ENCODE results near the gene TTC33. TPM values are rescaled to one million over a fixed set of nuclear protein-coding genes. Genes with fewer than 3 reads are reported as not detected.

The TTC33 gene
- total and polyA plus RNA-seq, 9 donors = 13.4 to 23.1 (median 17.7) TPM

DNA sequence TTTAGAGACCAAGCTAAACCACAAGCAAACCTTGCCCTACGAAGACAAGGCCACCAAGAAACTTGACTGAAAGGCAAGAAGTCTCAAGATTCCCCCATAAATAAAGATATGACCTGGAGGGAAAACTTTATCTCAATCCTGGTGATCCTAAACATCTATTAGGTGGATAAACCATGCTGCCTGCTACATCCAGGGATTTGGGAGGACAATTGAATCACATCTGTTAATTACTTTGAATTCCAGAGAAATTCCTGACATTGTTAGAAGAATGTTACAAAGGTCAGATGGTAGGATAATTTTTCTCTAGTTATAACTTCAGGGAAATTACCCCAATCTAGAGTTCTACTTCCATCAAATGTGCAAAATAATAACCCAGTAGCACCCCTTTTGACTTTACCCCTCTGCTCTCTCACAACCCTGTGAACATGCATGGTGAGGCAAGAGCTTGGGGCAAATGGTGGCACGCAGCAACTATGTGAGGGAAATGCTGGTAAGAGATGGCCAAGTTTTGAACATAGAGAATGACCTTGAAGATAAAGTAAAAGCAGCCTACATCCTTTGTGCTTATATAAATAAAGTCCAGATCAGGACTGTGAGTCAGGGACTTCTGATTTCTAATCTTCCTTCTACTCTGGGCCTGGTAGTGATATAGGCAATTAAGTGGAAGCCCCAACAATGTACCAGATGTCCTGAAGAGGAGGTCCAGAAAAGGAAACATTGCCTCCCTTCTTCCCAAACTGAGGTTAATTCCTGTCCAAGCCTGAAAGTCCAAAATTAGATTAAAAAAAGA lies 133.1 kb downstream of the TTC33 start:
- DNase-seq = no peak
- H3K27ac ChIP-seq (ENCODE audit: low read length) = no peak overlapping the region

DNA sequence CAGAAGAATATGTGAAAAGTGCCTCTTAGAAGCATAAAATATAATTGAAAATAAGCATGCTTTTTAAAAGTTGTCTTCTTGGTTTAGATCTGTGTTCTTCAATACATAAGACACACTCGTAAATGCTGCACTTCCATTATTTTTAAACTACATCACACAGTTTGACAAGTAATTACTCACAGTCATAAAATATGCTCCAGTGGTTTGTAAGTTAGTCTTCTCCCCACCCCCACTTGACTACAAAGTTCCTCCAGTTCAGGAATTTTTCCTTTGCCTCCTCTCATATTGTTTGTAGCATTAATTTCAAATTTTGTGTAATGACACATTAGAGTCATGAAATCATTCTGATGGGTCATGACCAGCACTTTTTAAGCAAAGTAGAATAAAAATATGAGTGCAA lies 136.3 kb downstream of the TTC33 start:
- H3K4me3 ChIP-seq (ENCODE audit: low read length) = no peak overlapping the region
- DNase-seq = no peak
- no peaks in the 10 kb centered on the region for H3K27me3 ChIP-seq (ENCODE audit: control insufficient read depth, insufficient read depth, low read length)
- H3K36me3 ChIP-seq (ENCODE audit: control insufficient read depth, insufficient read depth, low read length) = no peaks in the 10 kb centered on the region
- WGBS (ENCODE audit: insufficient coverage) = no CpG with 5 or more reads among the region's 1 CpG
- H3K9me3 ChIP-seq (replicated peaks; ENCODE audit: control insufficient read depth, low read depth, low read length) = no peaks in the 10 kb centered on the region
- no peaks in the 10 kb centered on the region for H3K4me1 ChIP-seq (ENCODE audit: control insufficient read depth, insufficient read depth, low read length)
- H3K27ac ChIP-seq (ENCODE audit: low read length) = no peak overlapping the region

More for the DNA sequence above, 133.1 kb downstream of the TTC33 start:
- H3K9me3 ChIP-seq (replicated peaks; ENCODE audit: control insufficient read depth, low read depth, low read length) = no peaks in the 10 kb centered on the region
- WGBS (ENCODE audit: insufficient coverage) = no CpG with 5 or more reads among the region's 2 CpGs
- H3K27me3 ChIP-seq (ENCODE audit: control insufficient read depth, insufficient read depth, low read length) = no peaks in the 10 kb centered on the region
- H3K36me3 ChIP-seq (ENCODE audit: control insufficient read depth, insufficient read depth, low read length) = no peaks in the 10 kb centered on the region
- no peak overlapping the region for H3K4me3 ChIP-seq (ENCODE audit: low read length)
- no peaks in the 10 kb centered on the region for H3K4me1 ChIP-seq (ENCODE audit: control insufficient read depth, insufficient read depth, low read length)

DNA sequence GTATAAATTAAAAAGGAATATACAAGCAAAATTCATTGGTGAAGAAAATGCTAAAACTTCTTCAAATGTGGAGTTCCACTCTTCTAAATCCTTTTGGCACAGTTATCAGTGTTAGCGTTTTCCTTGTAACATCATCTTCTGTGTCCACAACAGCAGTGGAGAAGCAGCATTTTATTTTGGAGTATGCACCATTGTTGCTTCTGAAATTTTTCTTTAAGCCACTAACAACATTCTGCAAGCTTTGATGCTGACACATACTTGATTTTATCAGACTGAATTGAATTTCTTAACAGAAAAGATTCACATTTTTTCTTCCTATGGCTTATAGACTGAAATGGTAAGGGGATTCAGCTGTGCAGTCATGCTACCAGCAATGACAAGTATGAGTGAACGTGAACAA lies 136.8 kb downstream of the TTC33 start:
- Histone ChIP-seq H3K27ac (ENCODE audit: low read length) (no peak overlapping the region), H3K4me1 (ENCODE audit: control insufficient read depth, insufficient read depth, low read length) (no peaks in the 10 kb centered on the region), H3K36me3 (ENCODE audit: control insufficient read depth, insufficient read depth, low read length) (no peaks in the 10 kb centered on the region), H3K4me3 (ENCODE audit: low read length) (no peak overlapping the region), H3K27me3 (ENCODE audit: control insufficient read depth, insufficient read depth, low read length) (no peaks in the 10 kb centered on the region), H3K9me3 (replicated peaks; ENCODE audit: control insufficient read depth, low read depth, low read length) (no peaks in the 10 kb centered on the region)
- DNase-seq = no peak
- no CpG with 5 or more reads among the region's 2 CpGs for WGBS (ENCODE audit: insufficient coverage)

DNA sequence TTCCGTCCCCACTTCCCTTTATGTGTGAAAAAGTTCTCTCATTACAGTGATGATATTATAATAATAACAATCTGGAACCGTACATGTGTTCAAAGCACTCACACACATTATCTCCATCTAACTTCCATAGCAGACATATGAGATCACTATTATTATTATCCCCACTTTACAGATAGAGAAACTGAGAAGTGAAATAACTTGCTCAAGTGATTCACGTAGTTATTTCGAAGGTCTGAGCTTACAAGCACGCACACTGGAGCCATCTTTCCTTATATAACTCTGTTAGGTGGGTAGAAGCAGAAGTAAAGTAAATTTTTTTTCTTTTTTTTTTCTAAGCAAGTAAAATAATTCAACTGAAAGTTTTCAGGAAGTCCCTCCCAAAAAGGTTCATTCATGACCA lies 139.0 kb downstream of the TTC33 start:
- Histone ChIP-seq H3K4me3 (ENCODE audit: low read length) (no peak overlapping the region), H3K36me3 (ENCODE audit: control insufficient read depth, insufficient read depth, low read length) (no peaks in the 10 kb centered on the region), H3K27me3 (ENCODE audit: control insufficient read depth, insufficient read depth, low read length) (no peaks in the 10 kb centered on the region), H3K27ac (ENCODE audit: low read length) (no peak overlapping the region), H3K9me3 (replicated peaks; ENCODE audit: control insufficient read depth, low read depth, low read length) (no peaks in the 10 kb centered on the region), H3K4me1 (ENCODE audit: control insufficient read depth, insufficient read depth, low read length) (no peaks in the 10 kb centered on the region)
- DNase-seq = no peak
- WGBS (ENCODE audit: insufficient coverage) = no CpG with 5 or more reads among the region's 5 CpGs

DNA sequence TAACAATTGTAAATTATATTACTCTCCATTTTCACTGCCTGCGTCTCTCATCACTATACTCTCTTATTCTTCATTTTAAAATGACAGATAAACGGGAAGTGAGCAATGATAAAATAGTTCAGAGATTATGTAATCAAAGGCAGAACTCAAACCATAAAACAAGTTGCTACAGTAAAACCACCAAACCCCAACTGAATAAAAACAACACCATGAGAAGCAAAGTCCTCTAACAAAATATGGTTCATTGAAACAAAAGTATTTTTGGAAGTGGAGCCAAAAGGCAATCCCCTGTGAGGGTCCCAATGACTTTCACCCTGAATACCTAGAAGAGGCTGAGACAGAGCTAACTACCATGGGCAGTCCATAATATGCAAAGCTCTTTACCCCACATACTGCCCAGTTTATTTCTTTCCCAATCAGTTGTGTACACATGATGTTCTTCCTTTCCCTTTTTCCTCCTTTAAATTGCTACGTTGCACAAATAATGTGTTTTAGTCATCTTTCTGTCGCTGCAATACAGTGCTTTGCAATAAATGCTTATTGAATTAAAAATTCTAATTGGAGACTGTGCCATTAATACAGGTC lies 140.1 kb downstream of the TTC33 start:
- no CpG with 5 or more reads among the region's 4 CpGs for WGBS (ENCODE audit: insufficient coverage)
- no peak overlapping the region for H3K4me3 ChIP-seq (ENCODE audit: low read length)

DNA sequence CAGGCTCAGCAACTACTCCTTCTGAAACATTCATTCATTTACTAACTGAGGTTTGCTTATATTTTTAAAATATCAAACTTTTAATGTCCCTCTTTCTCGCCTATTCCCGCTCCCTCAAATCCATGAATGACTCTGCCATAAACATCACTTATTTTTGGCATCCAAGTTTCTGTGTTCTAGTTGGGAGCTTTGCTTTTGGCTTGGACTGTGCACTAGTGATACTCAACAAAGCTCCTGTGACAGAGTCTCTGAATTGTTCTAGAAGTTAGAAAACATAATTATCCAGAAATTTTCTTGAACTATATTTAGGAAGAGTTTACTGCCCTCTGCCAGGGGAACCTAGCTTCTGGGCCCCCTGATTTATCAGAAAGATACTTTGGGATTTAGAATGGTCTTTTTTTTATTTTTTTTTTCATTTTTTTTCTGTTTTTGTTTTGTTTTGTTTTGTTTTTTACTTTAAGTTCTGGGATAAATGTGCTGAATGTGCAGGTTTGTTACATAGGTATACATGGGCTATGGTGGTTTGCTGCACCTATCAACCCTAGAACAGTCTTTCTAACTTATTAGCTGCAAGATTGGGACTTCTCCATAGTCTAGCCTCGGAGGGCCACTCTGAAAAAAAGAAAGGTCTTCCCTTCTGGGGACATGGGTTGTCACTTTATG lies 140.7 kb downstream of the TTC33 start:
- H3K4me3 ChIP-seq (ENCODE audit: low read length) = no peak overlapping the region
- no peaks in the 10 kb centered on the region for H3K27me3 ChIP-seq (ENCODE audit: control insufficient read depth, insufficient read depth, low read length)
- no peaks in the 10 kb centered on the region for H3K36me3 ChIP-seq (ENCODE audit: control insufficient read depth, insufficient read depth, low read length)
- no peaks in the 10 kb centered on the region for H3K4me1 ChIP-seq (ENCODE audit: control insufficient read depth, insufficient read depth, low read length)
- peak; percentile 49 for DNase-seq
- H3K9me3 ChIP-seq (replicated peaks; ENCODE audit: control insufficient read depth, low read depth, low read length) = no peaks in the 10 kb centered on the region
- WGBS (ENCODE audit: insufficient coverage) = no CpG with 5 or more reads among the region's 3 CpGs
- H3K27ac ChIP-seq (ENCODE audit: low read length) = no peak overlapping the region

More for the DNA sequence above, 140.1 kb downstream of the TTC33 start:
- H3K4me1 ChIP-seq (ENCODE audit: control insufficient read depth, insufficient read depth, low read length) = no peaks in the 10 kb centered on the region
- no peak overlapping the region for H3K27ac ChIP-seq (ENCODE audit: low read length)
- H3K27me3 ChIP-seq (ENCODE audit: control insufficient read depth, insufficient read depth, low read length) = no peaks in the 10 kb centered on the region
- peak; percentile 19 for DNase-seq
- no peaks in the 10 kb centered on the region for H3K36me3 ChIP-seq (ENCODE audit: control insufficient read depth, insufficient read depth, low read length)
- no peaks in the 10 kb centered on the region for H3K9me3 ChIP-seq (replicated peaks; ENCODE audit: control insufficient read depth, low read depth, low read length)

DNA sequence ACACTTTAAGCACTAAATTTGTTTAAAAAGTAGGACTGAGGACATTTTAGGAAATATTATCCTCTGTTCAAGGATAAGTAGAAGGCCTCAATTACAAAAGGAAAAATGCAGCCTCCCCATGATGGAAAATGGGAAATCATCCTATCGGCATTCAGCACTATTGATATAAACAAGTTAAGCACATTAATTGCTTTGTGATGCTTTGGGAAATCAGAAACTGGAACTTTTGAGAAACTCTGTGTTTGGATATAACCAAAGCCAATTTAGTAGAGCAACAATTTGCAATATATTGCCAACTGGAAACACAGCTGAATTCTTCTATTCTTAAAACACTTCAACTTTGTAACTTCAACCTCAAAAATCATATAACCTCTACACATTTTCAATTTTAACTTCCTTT lies 141.3 kb downstream of the TTC33 start:
- peak; percentile 68 for DNase-seq
- no peaks in the 10 kb centered on the region for H3K9me3 ChIP-seq (replicated peaks; ENCODE audit: control insufficient read depth, low read depth, low read length)
- H3K36me3 ChIP-seq (ENCODE audit: control insufficient read depth, insufficient read depth, low read length) = no peaks in the 10 kb centered on the region
- no peaks in the 10 kb centered on the region for H3K4me1 ChIP-seq (ENCODE audit: control insufficient read depth, insufficient read depth, low read length)
- no CpG with 5 or more reads among the region's 1 CpG for WGBS (ENCODE audit: insufficient coverage)
- no peak overlapping the region for H3K4me3 ChIP-seq (ENCODE audit: low read length)
- H3K27ac ChIP-seq (ENCODE audit: low read length) = no peak overlapping the region
- no peaks in the 10 kb centered on the region for H3K27me3 ChIP-seq (ENCODE audit: control insufficient read depth, insufficient read depth, low read length)

DNA sequence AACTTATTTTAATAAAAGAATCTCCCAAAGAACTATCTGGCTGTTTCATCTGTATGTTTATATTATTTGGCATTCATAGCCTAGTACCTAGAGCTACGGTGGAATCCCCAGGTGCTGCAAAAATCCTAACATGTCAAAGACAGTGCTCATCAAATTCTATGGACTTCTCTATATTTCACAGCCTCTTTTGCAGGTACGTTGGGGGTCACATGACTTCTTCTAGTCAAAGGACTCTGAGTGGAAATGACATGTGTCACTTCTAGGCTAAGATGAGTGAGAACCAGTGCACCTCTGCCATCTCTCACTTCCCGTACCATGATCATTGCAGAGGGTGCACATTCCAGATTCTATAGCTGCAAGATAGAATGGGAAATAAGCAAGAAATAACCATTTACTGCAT lies 148.6 kb downstream of the TTC33 start:
- Histone ChIP-seq H3K36me3 (ENCODE audit: control insufficient read depth, insufficient read depth, low read length) (no peaks in the 10 kb centered on the region), H3K27me3 (ENCODE audit: control insufficient read depth, insufficient read depth, low read length) (no peaks in the 10 kb centered on the region), H3K4me3 (ENCODE audit: low read length) (no peak overlapping the region), H3K4me1 (ENCODE audit: control insufficient read depth, insufficient read depth, low read length) (peaks cover 8% of the 10 kb centered on the region), H3K9me3 (replicated peaks; ENCODE audit: control insufficient read depth, low read depth, low read length) (no peaks in the 10 kb centered on the region), H3K27ac (ENCODE audit: low read length) (no peak overlapping the region)
- DNase-seq = no peak
- no CpG with 5 or more reads among the region's 3 CpGs for WGBS (ENCODE audit: insufficient coverage)

DNA sequence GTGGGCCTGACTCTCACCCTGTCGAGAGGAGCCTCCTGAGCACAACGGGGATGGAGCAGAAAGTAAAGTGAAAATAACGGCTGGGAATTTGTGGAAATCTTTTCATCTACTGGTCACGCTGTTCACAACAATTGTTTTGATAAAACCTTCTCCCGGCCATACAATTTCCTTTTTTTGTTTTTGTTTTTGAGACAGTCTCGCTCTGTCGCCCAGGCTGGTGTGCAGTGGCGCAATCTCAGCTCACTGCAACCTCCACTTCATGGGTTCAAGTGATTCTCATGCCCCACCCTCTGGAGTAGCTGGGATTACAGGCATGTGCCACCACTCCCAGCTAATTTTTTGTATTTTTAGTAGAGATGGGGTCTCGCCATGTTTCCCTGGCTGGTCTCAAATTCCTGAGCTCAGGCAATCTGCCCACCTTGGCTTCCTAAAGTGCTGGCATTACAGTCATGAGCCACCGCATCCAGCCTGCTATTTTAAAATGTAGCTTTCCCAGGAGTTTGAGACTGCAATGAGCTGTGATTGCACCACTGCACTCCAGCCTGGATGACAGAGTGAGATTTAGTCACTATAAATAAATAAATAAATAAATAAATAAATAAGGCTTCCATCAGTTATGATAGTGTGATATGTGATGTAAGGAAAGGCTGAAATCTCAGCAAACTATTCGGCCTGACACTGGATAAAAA lies 149.5 kb downstream of the TTC33 start:
- Histone ChIP-seq H3K4me1 (ENCODE audit: control insufficient read depth, insufficient read depth, low read length) (peaks cover 8% of the 10 kb centered on the region), H3K27me3 (ENCODE audit: control insufficient read depth, insufficient read depth, low read length) (no peaks in the 10 kb centered on the region), H3K9me3 (replicated peaks; ENCODE audit: control insufficient read depth, low read depth, low read length) (no peaks in the 10 kb centered on the region), H3K27ac (ENCODE audit: low read length) (no peak overlapping the region), H3K4me3 (ENCODE audit: low read length) (no peak overlapping the region), H3K36me3 (ENCODE audit: control insufficient read depth, insufficient read depth, low read length) (no peaks in the 10 kb centered on the region)
- no peak for DNase-seq
- WGBS (ENCODE audit: insufficient coverage) = 85% methylated on average over 7 of the region's 11 CpGs
